Peyer's patch (tissue), 4 donors: Measurements from ENCODE around the gene MED22.

ENCODE experiments used
- POLR2A ChIP-seq, 2 donors: fragments of 450-650 bp; IDR thresholded peaks; one replicate each; pipeline ENCODE4 v1.5.1; 2017; ENCODE audit warnings: antibody characterized with exemption in 2 of 2, mild to moderate bottlenecking in 2 of 2, moderate library complexity in 2 of 2
- TF ChIP-seq, protein P1 (sequence below), 6 experiments: fragments of 450-650 bp in 4 of 6; fragments of 200-600 bp in 2 of 6; sonication (generic) in 1 of 6; IDR thresholded peaks; one replicate each; pipeline ENCODE4 v1.5.1; 2017 to 2019; ENCODE audit warnings: antibody characterized with exemption in 6 of 6, mild to moderate bottlenecking in 3 of 6, moderate library complexity in 1 of 6

DNA sequence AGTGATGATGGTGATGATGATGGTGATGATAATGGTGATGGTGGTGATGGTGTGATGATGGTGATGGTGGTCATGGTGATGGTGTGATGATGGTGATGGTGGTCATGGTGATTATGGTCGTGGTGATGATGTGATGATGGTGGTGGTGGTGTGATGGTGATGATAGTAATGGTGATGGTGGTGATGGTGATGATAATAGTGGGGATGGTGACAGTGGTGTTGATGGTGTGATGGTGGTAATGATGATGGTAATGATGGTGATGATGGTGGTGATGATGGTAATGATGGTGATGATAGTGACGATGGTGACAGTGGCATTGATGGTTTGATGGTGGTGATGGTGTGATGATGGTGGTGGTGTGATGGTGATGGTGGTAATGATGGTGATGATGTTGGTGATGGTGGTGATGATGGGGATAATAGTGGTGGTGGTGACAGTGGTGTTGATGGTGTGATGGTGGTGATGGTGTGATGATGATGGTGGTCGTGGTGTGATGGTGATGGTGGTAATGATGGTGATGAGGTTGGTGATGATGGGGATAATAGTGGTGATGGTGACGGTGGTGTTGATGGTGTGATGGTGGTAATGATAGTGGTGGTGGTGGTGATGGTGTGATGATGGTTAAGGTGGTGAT is 34.7 kb upstream of the MED22 start:
- TF ChIP-seq, protein P1, sequence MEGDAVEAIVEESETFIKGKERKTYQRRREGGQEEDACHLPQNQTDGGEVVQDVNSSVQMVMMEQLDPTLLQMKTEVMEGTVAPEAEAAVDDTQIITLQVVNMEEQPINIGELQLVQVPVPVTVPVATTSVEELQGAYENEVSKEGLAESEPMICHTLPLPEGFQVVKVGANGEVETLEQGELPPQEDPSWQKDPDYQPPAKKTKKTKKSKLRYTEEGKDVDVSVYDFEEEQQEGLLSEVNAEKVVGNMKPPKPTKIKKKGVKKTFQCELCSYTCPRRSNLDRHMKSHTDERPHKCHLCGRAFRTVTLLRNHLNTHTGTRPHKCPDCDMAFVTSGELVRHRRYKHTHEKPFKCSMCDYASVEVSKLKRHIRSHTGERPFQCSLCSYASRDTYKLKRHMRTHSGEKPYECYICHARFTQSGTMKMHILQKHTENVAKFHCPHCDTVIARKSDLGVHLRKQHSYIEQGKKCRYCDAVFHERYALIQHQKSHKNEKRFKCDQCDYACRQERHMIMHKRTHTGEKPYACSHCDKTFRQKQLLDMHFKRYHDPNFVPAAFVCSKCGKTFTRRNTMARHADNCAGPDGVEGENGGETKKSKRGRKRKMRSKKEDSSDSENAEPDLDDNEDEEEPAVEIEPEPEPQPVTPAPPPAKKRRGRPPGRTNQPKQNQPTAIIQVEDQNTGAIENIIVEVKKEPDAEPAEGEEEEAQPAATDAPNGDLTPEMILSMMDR (IDR thresholded peaks at IDR 0.05): no peak
- TF ChIP-seq POLR2A (IDR thresholded peaks at IDR 0.05): no peak
